H1 (cell line): Measurements from ENCODE around the gene SLX4IP. TPM values are rescaled to one million over a fixed set of nuclear protein-coding genes. Genes with fewer than 3 reads are reported as not detected.

Source experiments
- CTCF ChIA-PET: fragments of 300-600 bp; sonication (Branson Sonifier 250); formaldehyde crosslinking; loops from one replicate; lab custom pipeline; 2021; ENCODE audit not compliant: partially characterized antibody; lab: Charles Lee
- POLR2A ChIA-PET: fragments of 300-600 bp; sonication (Branson Sonifier 250); formaldehyde crosslinking; loops from one replicate; lab custom pipeline; 2021; ENCODE audit warnings: inconsistent platforms; ENCODE audit not compliant: partially characterized antibody; lab: Charles Lee
- DNase-seq, 2 experiments: peaks; one replicate each; pipeline versions ENCODE4 v3.0.0 to v3.0.0-alpha.2; 2010 to 2022; ENCODE audit warnings: low spot score in 2 of 2, low read depth in 1 of 2, mixed read lengths in 1 of 2
- FAIRE-seq: peaks from 2 replicates; lab custom pipeline; 2011; peaks lifted over from hg19 to GRCh38; lab: Jason Lieb, UNC
- H2AFZ ChIP-seq: 2 replicates; pipeline ENCODE4 v1.8.1; 2012; ENCODE audit warnings: low read length, inconsistent platforms
- H2AK5ac ChIP-seq: 2 replicates; pipeline ENCODE4 v1.6.1; 2013; ENCODE audit warnings: low read depth, low read length
- H2BK120ac ChIP-seq: replicated peaks from 2 replicates; pipeline ENCODE3; 2013; ENCODE audit warnings: low read depth, low read length, inconsistent platforms
- H2BK12ac ChIP-seq: 2 replicates; pipeline ENCODE4 v1.6.1; 2013; ENCODE audit warnings: low read depth, low read length
- H2BK15ac ChIP-seq: 2 replicates; pipeline ENCODE4 v1.6.1; 2013; ENCODE audit warnings: low read length
- H2BK20ac ChIP-seq: 2 replicates; pipeline ENCODE4 v1.6.1; 2013; ENCODE audit warnings: low read length
- H2BK5ac ChIP-seq: 2 replicates; pipeline ENCODE4 v1.6.1; 2013; ENCODE audit warnings: low read depth, low read length
- H3K14ac ChIP-seq: 2 replicates; pipeline ENCODE4 v1.6.1; 2013; ENCODE audit warnings: inconsistent platforms; ENCODE audit not compliant: insufficient read length
- H3K18ac ChIP-seq: 2 replicates; pipeline ENCODE4 v1.6.1; 2013; ENCODE audit warnings: low read length; ENCODE audit errors: extremely low read depth
- H3K23ac ChIP-seq: 2 replicates; pipeline ENCODE4 v1.6.1; 2013; ENCODE audit warnings: inconsistent platforms; ENCODE audit not compliant: insufficient read length
- H3K23me2 ChIP-seq: 2 replicates; pipeline ENCODE4 v1.6.1; 2013; ENCODE audit warnings: low read depth, low read length
- H3K27ac ChIP-seq: 2 replicates; pipeline ENCODE4 v1.6.1; 2011; ENCODE audit warnings: low read depth, low read length, inconsistent platforms
- H3K27me3 ChIP-seq, 4 experiments: replicated peaks in 1 of 4; 1 replicate in 1 of 4; 2 replicates in 3 of 4; pipeline versions ENCODE4 v1.6.1 to v1.8.1; 2011 to 2013; ENCODE audit warnings: low read length in 3 of 4, mild to moderate bottlenecking in 3 of 4, inconsistent platforms in 2 of 4, mixed read lengths in 2 of 4, moderate library complexity in 1 of 4; ENCODE audit not compliant: control insufficient read depth in 3 of 4, insufficient read depth in 3 of 4; ENCODE audit errors: extremely low read depth in 1 of 4
- H3K36me3 ChIP-seq, 4 experiments: 2 replicates each; pipeline versions ENCODE4 v1.6.1 to v1.8.1; 2011 to 2013; ENCODE audit warnings: mild to moderate bottlenecking in 4 of 4, low read length in 3 of 4, moderate library complexity in 2 of 4, control low read depth in 1 of 4, inconsistent platforms in 1 of 4; ENCODE audit not compliant: insufficient read depth in 4 of 4, control insufficient read depth in 2 of 4
- H3K4ac ChIP-seq: replicated peaks from 2 replicates; pipeline ENCODE3; 2013; ENCODE audit warnings: low read length, low read depth, mixed read lengths, inconsistent platforms; ENCODE audit not compliant: insufficient read length
- H3K4me1 ChIP-seq, 4 experiments: replicated peaks in 1 of 4; 1 replicate in 1 of 4; 2 replicates in 3 of 4; pipeline versions ENCODE4 v1.6.1 to v1.8.1; 2011 to 2013; ENCODE audit warnings: low read length in 3 of 4, inconsistent platforms in 2 of 4, mixed read lengths in 1 of 4; ENCODE audit not compliant: insufficient read depth in 4 of 4, control insufficient read depth in 3 of 4
- H3K4me2 ChIP-seq, 2 experiments: 2 replicates each; pipeline versions ENCODE4 v1.6.1 to v1.8.1; 2011 to 2013; ENCODE audit warnings: low read depth in 2 of 2, low read length in 2 of 2, control low read depth in 1 of 2, inconsistent platforms in 1 of 2, mild to moderate bottlenecking in 1 of 2; ENCODE audit not compliant: insufficient read depth in 1 of 2
- H3K4me3 ChIP-seq, 4 experiments: fragments of 200-600, 300-600 bp in 1 of 4; sonication (generic), shearing (Covaris generic), sonication (Bioruptor Twin) in 1 of 4; 2 replicates each; pipeline versions ENCODE4 v1.5.1 to v1.8.1; 2011 to 2016; ENCODE audit warnings: low read length in 4 of 4, low read depth in 3 of 4, control low read depth in 2 of 4, inconsistent platforms in 2 of 4, mild to moderate bottlenecking in 2 of 4, mixed read lengths in 1 of 4, moderate library complexity in 1 of 4; ENCODE audit not compliant: insufficient read depth in 2 of 4; ENCODE audit errors: extremely low read depth in 1 of 4
- H3K56ac ChIP-seq: replicated peaks from 2 replicates; pipeline ENCODE3; 2013; ENCODE audit warnings: low read depth, mild to moderate bottlenecking, mixed read lengths, low read length, inconsistent platforms; ENCODE audit not compliant: insufficient read length
- H3K79me1 ChIP-seq: 2 replicates; pipeline ENCODE4 v1.6.1; 2013; ENCODE audit warnings: low read depth, low read length, control low read depth
- H3K79me2 ChIP-seq, 2 experiments: 2 replicates each; pipeline versions ENCODE4 v1.6.1 to v1.8.1; 2012 to 2013; ENCODE audit warnings: low read length in 2 of 2, mild to moderate bottlenecking in 2 of 2, inconsistent platforms in 1 of 2; ENCODE audit not compliant: insufficient read depth in 2 of 2, control insufficient read depth in 1 of 2
- H3K9ac ChIP-seq, 4 experiments: replicated peaks in 1 of 4; 1 replicate in 1 of 4; 2 replicates in 3 of 4; pipeline versions ENCODE4 v1.6.1 to v1.8.1; 2011 to 2013; ENCODE audit warnings: low read depth in 3 of 4, low read length in 3 of 4, control low read depth in 2 of 4, mild to moderate bottlenecking in 2 of 4, moderate library complexity in 2 of 4, inconsistent platforms in 1 of 4; ENCODE audit errors: extremely low read depth in 1 of 4
- H3K9me3 ChIP-seq, 2 experiments: 2 replicates each; pipeline versions ENCODE4 v1.6.1 to v1.8.1; 2012 to 2013; ENCODE audit warnings: mild to moderate bottlenecking in 2 of 2, moderate library complexity in 2 of 2, control low read depth in 1 of 2, inconsistent platforms in 1 of 2, low read depth in 1 of 2, low read length in 1 of 2, mixed read lengths in 1 of 2; ENCODE audit not compliant: insufficient read depth in 2 of 2
- H4K20me1 ChIP-seq, 2 experiments: replicated peaks in 1 of 2; 2 replicates each; pipeline versions ENCODE3 to v1.8.1; 2011 to 2013; ENCODE audit warnings: inconsistent platforms in 2 of 2, low read length in 2 of 2, mild to moderate bottlenecking in 1 of 2; ENCODE audit not compliant: insufficient read depth in 2 of 2, control insufficient read depth in 1 of 2
- H4K5ac ChIP-seq: 2 replicates; pipeline ENCODE4 v1.6.1; 2013; ENCODE audit warnings: low read length, low read depth, mixed read lengths, inconsistent platforms; ENCODE audit not compliant: insufficient read length
- H4K8ac ChIP-seq: 2 replicates; pipeline ENCODE4 v1.8.0; 2013; ENCODE audit warnings: mild to moderate bottlenecking, moderate library complexity, low read length, inconsistent platforms; ENCODE audit not compliant: insufficient read depth; ENCODE audit errors: extremely low read depth
- H4K91ac ChIP-seq: replicated peaks from 2 replicates; pipeline ENCODE3; 2013; ENCODE audit warnings: low read length, mixed read lengths, inconsistent platforms; ENCODE audit not compliant: insufficient read length
- CBX5 ChIP-seq: fragments of 300-800, 300-1000 bp; sonication (generic); IDR thresholded peaks from 2 replicates; pipeline ENCODE4 v1.7.1; 2016; ENCODE audit warnings: antibody characterized with exemption, low read length, low read depth
- CHD1 ChIP-seq: IDR thresholded peaks from 2 replicates; pipeline ENCODE4 v1.6.1; 2012; ENCODE audit warnings: low read depth, low read length, improper control_type of control experiment
- GTF2F1 ChIP-seq: IDR thresholded peaks from 2 replicates; pipeline ENCODE4 v1.6.1; 2012; ENCODE audit warnings: low read depth, low read length, improper control_type of control experiment, borderline replicate concordance
- KDM1A ChIP-seq: fragments of 200-600, 300-600 bp; sonication (generic); IDR thresholded peaks from 2 replicates; pipeline ENCODE4 v1.7.1; 2016; ENCODE audit warnings: mild to moderate bottlenecking, low read length, borderline replicate concordance
- PHF8 ChIP-seq: fragments of 200-600 bp; sonication (generic); conservative IDR thresholded peaks from 2 replicates; pipeline ENCODE4 v1.7.1; 2012; ENCODE audit warnings: low read depth, mild to moderate bottlenecking, inconsistent platforms, low read length, moderate library complexity
- RAD21 ChIP-seq, 2 experiments: IDR thresholded peaks in 1 of 2; conservative IDR thresholded peaks in 1 of 2; 2 replicates each; pipeline ENCODE4 v1.6.1; 2011; ENCODE audit warnings: low read depth in 2 of 2, low read length in 2 of 2, improper control_type of control experiment in 1 of 2, inconsistent platforms in 1 of 2, mild to moderate bottlenecking in 1 of 2, moderate library complexity in 1 of 2
- SP2 ChIP-seq: IDR thresholded peaks from 2 replicates; pipeline ENCODE4 v1.6.1; 2012; ENCODE audit warnings: mild to moderate bottlenecking, low read length, inconsistent platforms
- WGBS, 2 experiments: shearing (Covaris generic) in 1 of 2; methylation state at CpG; one replicate each; pipeline versions ENCODE4 v1.1.6 to v1.1.7; 2013 to 2015; ENCODE audit warnings: low lambda C conversion rate in 2 of 2, mixed read lengths in 2 of 2, inconsistent platforms in 1 of 2, low coverage in 1 of 2, missing lambda C conversion rate in 1 of 2; ENCODE audit not compliant: insufficient replicate concordance in 2 of 2, insufficient coverage in 1 of 2, insufficient read length in 1 of 2; ENCODE audit errors: extremely low coverage in 1 of 2, missing lambda C conversion rate in 1 of 2; 5-methylcytosine and 5-hydroxymethylcytosine counted together
- polyA plus RNA-seq, 7 experiments: library from polyadenylated mRNA; depleted of rRNA in 3 of 7; stranded (reverse) in 5 of 7; unstranded in 2 of 7; fragments of >200 nt in 5 of 7; fragments of 200-250 nt in 2 of 7; gene quantifications; 1 replicate in 5 of 7; 2 replicates in 1 of 7; 4 replicates in 1 of 7; pipeline versions ENCODE4 v1.2.1 to v1.2.3, GENCODE V29; 2011 to 2013; ENCODE audit warnings: missing spikeins in 2 of 7, mixed read lengths in 2 of 7
- total RNA-seq: library from RNA; stranded (reverse); fragmentation: NEBNext Ultra II Directional; extraction: Animal tissue kit (Norgen Biotek cat#: 25700); gene quantifications from 2 replicates; pipeline ENCODE4 v1.2.1, GENCODE V29; 2021

SLX4IP gene
- total and polyA plus RNA-seq, 2 of the 8 experiments (the other 6 are each of a cell fraction or from before 2014, with no cell fraction given), result 2.4 to 8.7 TPM

DNA sequence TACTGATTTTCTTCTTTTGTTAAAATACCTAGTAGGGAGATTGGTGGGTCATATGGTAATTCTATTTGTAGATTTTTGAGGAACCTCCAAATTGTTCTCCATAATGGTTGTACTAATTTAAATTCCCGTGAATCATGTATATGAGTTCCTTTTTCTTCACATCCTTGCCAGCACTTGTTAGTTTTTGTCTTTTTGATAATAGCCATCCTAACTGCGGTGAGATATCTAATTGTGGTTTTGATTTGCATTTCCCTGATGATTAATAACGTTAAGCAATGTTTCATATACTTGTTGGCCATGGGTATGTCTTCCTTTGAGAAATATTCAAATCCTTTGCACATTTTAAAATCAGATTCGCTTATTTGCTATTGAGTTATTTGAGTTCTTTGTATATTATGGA lies 127.8 kb downstream of the SLX4IP start:
- TF ChIP-seq CHD1 (no peak), RAD21 (IDR thresholded peaks at IDR 0.05 in 1 of 2, conservative IDR thresholded peaks at IDR 0.05 in 1 of 2; ENCODE audit: low read depth in 2 of 2, low read length in 2 of 2) (no peak), PHF8 (no peak), KDM1A (no peak), GTF2F1 (no peak), CBX5 (no peak), SP2 (no peak)
- CTCF ChIA-PET, result no interaction called here

More for the DNA sequence above, 127.8 kb downstream of the SLX4IP start:
- Histone ChIP-seq H3K4me3 (no peak overlapping the region), H2BK120ac (no peak overlapping the region), H3K4ac (no peak overlapping the region), H3K9me3 (no peaks in the 10 kb centered on the region), H3K27me3 (no peaks in the 10 kb centered on the region), H4K8ac (no peak overlapping the region), H4K20me1 (no peaks in the 10 kb centered on the region), H2BK5ac (no peak overlapping the region), H4K91ac (no peak overlapping the region), H2AFZ (no peak overlapping the region), H3K14ac (no peak overlapping the region), H4K5ac (no peak overlapping the region), H2BK12ac (no peak overlapping the region), H2BK20ac (no peak overlapping the region), H2BK15ac (no peak overlapping the region), H2AK5ac (no peak overlapping the region), H3K4me2 (no peak overlapping the region), H3K27ac (no peak overlapping the region), H3K18ac (no peak overlapping the region), H3K56ac (no peak overlapping the region), H3K79me2 (no peaks in the 10 kb centered on the region), H3K36me3 (0 out of 8 replicates have a peak, but pooled peaks cover 0 to 6% (median 0%) of the 10 kb centered on the region in 4 experiments), H3K4me1 (peaks cover 0 to 17% (median 7%) of the 10 kb centered on the region in 4 experiments; a peak in 4 of 7 replicates), H3K79me1 (no peaks in the 10 kb centered on the region), H3K23me2 (no peaks in the 10 kb centered on the region), H3K9ac (no peak overlapping the region), H3K23ac (no peak overlapping the region)
- POLR2A ChIA-PET, result no interaction called here
- WGBS, 2 experiments, result 83% methylated on average over 4 of the region's 4 CpGs; no CpG with 5 or more reads in 1 of the 2 experiments
- FAIRE-seq (no peak), DNase-seq (no peak)
